HG03135 (cell line): ENCODE results near the gene ARL6IP5.
A peak's percentile ranks its signal among the peaks of the same experiment; 100 is the strongest.

Experiments used
- ATAC-seq: cut with Tn5 transposase; IDR thresholded peaks from one replicate; pipeline ENCODE4 v1.9.1; 2021; ENCODE audit warnings: mild to moderate bottlenecking, moderate library complexity; ENCODE audit not compliant: unreplicated experiment

Gene ARL6IP5

DNA sequence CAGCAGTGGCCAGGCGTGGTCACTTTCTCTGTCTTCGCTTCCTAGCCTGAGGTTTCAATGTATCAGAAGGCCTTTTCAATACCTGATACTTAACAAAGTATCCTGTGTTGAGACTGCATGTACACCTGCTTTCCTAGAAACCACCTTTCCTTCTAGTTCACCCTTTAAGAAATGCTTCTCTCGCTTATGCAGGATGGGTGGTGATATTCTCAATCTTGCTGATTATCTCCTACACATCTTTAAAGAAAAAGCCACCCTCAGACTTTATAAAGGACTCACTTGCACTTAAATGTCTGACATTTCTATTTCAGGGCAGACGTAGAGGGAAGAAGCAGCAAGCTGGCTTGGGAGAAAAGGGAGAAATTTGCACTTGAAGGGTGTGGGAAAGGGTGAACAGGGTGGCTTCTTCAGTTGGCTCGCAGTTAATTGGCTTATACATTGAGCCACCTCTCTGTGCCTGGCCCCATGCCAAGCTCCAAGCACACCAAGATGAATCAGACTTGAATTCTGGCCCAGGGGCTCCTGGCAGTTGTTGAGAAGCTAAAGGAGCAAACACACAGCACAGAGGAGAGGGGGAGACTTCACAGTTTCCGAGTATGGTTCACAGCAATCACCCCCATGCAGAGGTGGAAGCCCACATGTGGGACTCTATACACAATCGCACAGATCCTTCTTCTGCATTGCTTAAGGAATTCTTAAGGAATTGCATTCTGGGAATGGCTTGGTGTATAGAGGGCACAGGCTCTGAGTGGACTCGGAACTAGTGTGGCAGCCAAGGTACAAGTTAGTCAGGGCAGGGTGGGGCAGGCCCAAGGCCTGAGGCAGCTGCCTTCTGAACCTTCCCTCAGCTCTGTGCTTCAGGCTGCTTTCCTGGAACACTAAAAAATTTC, 1.3 kb downstream of the ARL6IP5 start:
- ATAC-seq: no peak

DNA sequence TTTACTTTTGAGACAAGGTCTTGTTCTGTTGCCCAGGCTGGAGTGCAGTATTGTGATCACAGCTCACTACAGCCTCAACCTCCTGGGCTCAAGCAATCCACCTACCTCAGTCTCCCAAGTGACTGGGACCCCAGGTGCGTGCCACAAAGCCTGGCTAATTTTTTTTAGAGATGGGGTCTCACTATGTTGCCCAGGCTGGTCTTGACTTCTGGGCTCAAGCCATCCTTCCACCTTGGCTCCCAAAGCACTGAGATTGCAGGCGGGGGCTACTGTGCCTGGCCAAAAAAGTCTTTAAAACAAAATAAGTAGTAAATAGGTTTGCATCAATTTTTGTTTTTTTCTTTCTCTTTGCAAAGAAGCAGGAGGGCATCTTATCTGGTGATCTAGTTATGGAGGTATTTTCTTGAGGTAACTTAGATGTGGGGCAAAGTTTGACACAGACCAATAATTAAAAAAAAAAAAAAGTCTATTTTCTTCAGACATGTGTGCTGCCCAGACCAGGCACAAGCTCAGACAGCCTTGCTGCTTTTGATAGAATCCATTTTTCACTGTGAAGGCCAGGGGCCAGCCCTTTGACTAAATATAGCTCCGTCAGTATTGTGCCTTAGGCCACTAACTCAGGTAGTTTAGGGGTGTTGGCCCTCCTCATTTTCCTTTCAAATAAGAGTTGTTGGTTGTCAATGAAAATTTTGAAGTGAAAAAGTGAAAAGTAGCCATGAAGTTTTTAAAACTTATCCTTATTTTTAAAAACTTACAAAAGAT, 2.5 kb downstream of the ARL6IP5 start:
- ATAC-seq: no peak

DNA sequence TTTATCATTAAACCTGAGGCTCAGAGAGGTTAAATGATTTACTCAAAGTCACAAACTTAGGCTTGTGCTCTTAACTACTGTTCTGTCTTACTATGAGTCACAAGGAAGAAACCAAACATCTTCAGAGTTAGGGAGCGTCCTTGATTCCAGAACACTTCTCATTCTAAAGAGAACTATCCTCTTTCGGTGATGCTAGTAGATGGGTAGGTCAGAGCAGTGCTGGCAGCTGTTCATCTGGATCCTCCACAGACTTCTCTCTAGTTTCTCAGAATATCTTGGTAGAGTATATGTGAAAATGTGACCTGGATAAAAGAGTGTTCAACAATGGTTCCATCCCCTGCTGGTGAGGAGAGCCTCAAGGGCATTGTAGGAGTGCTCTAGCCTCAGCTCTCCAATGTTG, 3.3 kb downstream of the ARL6IP5 start:
- no peak for ATAC-seq

DNA sequence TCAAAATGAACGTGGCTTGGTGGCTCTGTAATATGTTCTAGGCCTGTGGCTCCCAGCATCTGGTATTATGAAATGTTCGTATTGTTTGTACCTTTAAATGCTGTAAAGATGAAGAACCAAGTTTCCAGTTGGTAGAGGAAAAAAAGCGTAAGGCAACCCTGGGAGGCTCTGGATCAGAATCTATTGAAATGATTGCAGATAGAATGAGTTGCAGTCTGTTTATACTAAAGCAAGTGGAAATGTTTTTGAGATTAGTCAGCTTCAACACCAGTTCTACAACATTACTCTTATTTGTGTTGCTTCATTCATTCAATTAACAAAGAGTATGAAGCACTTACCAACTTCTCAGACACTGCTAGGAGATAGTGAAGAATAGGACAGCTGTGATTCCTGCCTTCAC, 5.3 kb downstream of the ARL6IP5 start:
- no peak for ATAC-seq

DNA sequence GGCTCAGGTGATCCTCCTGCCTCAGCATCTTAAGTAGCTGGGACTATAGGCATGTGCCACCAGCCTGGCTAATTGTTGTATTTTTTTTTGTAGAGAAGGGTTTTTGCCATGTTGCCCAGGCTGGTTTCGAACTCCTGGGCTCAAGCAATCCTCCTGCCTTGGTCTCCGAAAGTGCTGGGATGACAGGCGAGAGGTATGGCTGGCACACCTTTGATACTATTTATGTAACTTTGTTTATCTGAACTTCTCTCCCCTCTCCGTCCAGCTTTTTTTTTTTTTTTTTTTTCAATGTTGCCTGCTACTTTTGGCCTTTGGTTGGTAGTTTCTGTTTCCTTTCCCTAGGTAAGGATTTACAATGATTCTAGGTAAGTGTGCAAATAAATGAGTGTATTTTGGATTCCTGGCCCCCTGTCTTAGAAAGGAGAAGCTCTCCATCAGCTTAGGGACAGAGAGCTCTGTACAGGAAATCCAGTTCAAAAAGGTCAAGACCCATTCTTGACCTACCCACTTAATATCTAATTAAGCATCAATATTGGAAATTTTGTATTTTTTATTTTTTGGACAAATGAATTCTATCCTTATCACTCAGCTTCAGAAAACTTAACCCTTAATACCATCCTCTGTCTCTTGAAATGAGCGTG, 6.8 kb downstream of the ARL6IP5 start:
- ATAC-seq: peak; percentile 7

DNA sequence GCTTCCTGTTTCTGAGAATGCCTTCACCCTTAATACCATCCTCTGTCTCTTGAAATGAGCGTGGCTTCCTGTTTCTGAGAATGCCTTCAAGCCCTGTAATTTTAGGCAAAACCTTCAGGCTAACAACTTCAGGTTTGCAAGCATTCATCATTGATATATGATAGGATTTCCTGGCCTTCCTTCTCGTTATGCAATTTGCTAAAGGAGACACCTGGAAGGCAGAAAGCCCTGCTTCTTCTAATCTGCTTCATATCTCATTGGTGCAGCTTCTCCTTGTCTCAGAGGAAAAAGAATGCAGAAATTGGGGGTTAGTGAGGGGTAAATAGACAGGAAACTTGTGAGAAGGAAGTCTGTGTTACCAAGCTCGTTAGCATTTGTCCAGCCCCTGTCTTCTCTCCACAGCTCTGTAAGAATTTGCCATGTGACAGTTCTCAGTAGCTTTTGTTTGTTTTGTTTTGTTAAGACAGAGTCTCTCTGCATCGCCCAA, 7.3 kb downstream of the ARL6IP5 start:
- peak; percentile 81 for ATAC-seq

DNA sequence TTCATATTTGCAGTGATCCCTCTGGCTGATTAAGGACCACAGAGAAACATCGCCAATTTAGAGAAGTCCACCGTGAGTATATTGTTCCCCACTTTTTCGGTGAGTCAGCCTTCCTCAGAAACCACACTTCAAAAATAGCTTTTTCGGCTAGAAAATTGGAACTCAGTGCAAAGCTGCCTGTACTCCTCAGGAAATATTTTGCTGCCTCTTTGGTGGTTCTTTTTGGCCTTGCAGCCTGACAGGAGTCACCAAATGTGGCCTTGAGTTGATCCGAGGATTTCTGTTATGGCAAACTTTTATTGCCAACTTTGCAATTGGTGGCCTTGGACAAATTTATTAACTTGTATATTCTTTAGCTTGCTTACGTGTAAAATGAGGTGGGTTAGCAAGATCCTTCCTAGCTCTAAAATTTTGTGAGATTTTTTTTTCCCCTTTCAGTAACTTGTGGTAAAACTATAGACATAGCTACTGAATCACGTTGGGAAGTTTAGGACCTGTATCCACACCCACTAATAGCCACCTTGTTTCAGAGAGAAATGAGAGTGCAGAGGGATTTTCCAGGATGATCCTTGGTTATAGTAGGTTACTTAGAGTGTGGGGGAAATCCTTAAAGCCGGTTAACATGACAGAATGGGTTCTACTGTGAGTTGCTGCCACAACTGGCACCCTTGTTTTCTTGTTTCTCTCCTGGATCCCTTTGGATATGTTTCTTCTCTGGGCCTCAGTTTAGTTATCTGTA, 9.9 kb downstream of the ARL6IP5 start:
- ATAC-seq: no peak

DNA sequence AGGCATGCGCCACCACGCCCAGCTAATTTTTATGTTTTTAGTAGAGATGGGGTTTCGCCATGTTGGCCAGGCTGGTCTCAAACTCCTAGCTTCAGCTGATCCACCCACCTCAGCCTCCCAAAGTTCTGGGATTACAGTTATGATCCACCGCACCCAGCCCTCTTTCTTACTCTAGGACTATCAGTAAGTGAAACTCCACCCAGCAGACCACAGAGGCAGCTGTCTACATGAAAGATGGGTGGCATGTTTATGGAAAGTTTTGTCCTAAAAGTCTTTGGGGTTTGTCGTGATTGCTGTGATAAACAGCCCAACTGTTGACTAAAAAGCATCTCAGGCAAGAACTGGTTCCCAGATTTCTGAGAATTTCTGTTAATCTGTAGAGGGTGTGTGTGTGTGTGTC, 10.9 kb downstream of the ARL6IP5 start:
- no peak for ATAC-seq

DNA sequence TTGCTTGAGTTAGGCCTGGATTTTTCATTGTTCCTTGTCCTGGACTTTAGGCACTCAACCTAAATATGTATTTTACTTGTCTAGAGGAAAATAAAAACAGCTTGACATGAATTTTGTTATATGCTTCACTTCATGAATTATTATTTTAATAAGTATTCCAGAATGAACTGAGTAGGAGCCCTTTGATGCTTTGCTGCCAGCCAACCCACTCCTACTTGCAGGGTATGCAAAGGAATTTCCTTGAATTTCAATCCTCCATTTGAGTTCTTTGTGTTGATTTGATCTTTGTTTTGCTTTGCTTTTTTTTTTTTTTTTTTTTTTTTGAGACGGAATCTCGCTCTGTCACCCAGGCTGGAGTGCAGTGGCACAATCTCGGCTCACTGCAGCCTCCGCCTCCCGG, 11.6 kb downstream of the ARL6IP5 start:
- no peak for ATAC-seq

DNA sequence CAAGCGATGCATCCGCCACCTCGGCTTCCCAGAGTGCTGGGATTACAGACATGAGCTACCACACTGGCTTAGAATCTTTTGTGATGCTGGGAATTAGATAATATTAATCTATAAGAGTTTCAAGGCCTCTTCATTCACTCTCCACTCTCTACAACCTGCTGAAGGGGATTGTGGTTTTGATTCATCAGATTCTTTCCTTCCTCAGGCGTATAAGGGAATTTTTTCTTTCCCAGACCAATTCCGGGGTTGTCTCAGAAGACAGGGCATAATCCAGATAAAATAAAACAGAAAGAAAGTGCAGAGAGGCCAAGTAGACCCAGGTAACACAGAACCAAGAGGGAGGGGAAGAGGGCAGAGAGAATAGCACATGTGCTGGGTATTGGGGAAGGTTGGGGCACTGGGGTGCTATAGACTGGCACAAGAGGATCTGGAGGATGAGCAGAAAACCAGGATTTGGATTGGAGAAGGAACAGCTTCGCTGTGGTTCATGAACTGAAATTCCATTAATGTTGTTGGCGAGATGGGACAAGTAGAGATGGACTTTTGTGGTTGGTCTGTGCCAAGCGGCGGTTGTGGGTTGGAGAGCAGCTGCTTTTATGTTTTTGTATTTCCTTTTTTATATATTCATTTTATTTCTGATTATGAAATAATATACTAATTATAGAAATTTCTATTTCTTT, 12.8 kb downstream of the ARL6IP5 start:
- no peak for ATAC-seq

DNA sequence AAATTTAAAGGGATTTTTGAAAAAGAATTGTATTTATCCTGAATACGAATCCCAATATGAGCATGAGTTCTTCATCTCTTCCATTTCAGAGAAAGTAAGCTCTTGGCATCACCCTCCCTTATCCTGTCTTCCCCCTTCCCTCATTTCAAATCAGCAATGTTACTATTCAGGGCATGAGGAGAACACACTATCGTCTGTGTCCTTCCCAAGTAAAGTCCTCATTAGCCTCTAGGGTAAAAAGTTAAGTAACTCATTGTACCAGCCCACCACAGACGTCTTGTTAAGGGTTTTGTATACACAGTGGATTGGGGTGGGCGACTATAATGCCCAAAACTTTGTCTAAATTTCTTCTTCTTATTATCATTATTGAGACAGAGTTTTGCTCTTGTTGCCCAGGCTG, 14.8 kb downstream of the ARL6IP5 start:
- no peak for ATAC-seq

DNA sequence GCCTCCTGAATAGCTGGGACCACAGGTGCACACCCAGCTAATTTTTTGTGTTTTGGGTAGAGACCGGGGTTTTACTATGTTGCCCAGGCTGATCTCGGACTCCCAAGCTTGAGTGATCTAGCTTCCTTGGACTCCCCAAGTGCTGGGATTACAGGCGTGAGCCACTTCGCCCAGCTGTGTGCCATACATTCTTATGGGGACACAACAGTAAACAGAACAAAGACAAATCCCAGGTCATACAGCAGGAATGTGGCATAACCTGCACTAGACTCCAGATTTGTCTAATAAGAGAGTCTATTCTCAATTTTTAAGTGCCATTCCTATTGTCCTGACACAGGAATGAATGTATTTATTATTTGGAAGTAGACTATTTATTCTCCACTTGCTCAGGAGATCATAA, 17.6 kb downstream of the ARL6IP5 start:
- ATAC-seq: no peak

DNA sequence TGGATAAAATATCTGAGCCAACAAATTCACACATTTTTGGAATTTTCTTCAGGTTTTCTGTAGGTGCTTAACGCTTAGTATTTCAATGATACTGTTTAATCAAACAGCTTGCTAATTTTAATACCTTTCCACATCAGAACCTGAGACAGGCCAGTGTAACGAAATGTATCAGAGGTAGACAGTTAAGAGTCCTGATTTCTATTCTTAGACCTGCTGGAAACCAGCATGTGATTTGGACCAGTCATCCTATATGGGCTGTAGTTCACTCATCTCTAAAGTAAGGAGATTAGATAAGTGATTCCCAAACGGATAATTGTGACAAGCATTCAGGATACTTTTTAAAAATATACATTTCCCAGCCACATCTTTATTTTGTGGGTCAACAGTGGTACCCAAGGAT, 18.4 kb downstream of the ARL6IP5 start:
- no peak for ATAC-seq

DNA sequence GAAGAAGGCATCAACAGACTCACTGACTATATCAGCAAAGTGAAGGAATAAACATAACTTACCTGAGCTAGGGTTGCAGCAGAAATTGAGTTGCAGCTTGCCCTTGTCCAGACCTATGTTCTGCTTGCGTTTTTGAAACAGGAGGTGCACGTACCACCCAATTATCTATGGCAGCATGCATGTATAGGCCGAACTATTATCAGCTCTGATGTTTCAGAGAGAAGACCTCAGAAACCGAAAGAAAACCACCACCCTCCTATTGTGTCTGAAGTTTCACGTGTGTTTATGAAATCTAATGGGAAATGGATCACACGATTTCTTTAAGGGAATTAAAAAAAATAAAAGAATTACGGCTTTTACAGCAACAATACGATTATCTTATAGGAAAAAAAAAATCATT, 19.8 kb downstream of the ARL6IP5 start:
- ATAC-seq: no peak

DNA sequence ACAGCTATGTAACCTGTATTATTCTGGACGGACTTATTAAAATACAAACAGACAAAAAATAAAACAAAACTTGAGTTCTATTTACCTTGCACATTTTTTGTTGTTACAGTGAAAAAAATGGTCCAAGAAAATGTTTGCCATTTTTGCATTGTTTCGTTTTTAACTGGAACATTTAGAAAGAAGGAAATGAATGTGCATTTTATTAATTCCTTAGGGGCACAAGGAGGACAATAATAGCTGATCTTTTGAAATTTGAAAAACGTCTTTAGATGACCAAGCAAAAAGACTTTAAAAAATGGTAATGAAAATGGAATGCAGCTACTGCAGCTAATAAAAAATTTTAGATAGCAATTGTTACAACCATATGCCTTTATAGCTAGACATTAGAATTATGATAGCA, 20.6 kb downstream of the ARL6IP5 start:
- ATAC-seq: no peak

DNA sequence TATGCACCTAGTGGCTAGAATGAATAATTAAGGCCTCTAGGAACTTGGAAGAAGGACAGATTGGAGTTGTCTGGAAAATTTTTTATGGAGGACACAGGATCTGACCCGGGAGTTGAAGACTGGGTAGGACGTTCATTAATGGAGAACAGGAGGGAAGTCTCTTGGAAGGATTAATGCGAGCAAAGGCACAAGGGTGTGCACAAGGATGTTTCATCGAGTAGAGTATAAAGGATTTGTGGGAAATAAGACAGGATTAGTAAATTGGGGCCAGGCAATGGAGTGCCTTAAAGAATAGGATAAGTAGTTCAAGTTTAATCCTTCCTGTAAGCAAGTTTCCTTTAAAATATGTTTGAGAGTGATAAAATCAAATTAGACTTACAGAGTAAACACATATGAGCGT, 23.1 kb downstream of the ARL6IP5 start:
- no peak for ATAC-seq

DNA sequence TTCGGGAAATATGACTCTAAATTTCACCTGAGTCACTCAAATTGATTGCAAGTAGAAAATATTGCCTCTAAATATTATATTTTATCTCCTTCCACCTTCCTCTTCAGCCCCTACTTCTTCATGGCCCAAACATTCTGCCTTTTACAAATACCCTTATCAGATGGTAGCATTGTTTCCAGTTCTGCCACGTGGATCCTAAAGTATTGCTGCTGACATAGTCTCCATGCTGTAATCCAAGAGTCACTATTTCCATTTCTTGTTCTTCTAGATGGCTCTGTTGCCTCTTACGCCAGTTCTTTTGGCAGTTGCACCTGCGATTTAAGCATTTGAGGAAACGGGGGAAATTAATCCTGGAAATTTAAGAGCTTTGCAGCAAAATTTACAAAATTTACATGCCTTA, 24.1 kb downstream of the ARL6IP5 start:
- no peak for ATAC-seq

DNA sequence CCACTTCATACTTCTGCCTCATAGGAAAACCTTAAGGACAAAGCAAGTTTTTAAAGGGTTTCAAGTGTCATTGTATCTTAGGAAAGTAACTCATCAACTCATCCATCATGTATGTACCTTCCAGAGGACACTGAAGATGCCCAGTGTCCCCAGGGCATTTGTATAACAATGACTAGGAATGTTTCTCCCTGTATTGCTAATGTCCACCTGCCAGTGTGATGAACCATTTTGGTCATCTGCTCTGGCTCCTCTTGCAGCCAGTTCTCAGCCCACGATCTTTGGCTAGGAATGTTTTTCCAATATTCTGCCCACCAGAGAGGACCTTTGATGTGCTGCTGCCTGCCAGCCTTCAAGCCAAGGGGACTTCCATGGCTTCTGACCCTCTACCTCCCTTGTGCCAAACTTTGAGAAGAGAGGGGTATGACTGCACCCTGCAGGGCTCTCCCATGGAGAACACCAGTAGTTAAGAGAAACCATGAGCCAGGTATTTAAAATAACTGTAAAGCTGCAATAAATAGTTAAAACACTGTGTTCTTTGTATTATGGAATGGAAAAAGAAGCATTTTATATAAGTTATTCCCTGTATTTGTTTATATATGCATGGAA, 26.3 kb downstream of the ARL6IP5 start:
- ATAC-seq: no peak

DNA sequence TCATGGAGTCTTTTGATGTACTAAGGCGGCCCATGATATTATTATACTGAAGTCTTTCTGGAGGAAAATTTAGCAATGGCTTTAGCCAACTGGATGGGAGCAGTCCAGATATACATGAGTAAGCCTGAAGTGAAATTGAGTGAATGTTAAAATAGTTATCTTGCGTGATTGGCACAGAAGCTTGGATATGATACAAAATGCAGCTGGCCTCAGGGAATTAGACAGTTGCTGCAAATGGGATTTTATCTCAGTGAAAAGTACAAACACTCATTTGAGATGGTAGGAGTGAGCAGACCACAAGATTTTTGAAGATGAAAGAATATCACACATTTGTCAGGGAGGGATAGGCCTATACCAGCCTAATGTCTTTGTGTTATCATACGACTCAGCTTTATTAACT, 28.8 kb downstream of the ARL6IP5 start:
- ATAC-seq: no peak

DNA sequence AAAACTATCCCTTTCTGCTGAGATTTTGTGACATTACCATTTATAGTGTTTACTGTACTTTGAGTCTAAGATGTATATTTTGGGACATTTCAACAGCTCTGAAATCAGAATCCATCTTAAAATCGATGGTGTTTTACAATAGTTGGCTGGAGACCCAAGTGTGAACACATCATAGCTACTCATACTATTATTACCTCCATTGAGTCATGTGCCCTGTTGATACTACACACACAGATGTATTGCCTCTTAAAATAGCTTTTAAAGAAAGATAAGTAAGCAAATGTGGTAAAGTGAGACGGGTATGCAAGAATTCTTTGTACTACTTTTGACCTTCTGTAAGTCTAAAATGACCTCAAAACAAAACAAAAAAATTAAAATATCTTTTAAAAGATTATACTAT, 31.0 kb downstream of the ARL6IP5 start:
- ATAC-seq: no peak
